Placental pericyte (primary cell): ENCODE data around the gene TMEM128. TPM values are rescaled to one million over a fixed set of nuclear protein-coding genes. Genes with fewer than 3 reads are reported as not detected.

Experiments
- total RNA-seq: library from RNA; depleted of rRNA; stranded (reverse); fragments of >200 nt; gene quantifications from 2 replicates; pipeline ENCODE4 v1.2.3, GENCODE V29; 2012

The TMEM128 gene, protein sequence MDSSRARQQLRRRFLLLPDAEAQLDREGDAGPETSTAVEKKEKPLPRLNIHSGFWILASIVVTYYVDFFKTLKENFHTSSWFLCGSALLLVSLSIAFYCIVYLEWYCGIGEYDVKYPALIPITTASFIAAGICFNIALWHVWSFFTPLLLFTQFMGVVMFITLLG
- 17.7 and 19.9 TPM in 2 replicates for total RNA-seq

DNA sequence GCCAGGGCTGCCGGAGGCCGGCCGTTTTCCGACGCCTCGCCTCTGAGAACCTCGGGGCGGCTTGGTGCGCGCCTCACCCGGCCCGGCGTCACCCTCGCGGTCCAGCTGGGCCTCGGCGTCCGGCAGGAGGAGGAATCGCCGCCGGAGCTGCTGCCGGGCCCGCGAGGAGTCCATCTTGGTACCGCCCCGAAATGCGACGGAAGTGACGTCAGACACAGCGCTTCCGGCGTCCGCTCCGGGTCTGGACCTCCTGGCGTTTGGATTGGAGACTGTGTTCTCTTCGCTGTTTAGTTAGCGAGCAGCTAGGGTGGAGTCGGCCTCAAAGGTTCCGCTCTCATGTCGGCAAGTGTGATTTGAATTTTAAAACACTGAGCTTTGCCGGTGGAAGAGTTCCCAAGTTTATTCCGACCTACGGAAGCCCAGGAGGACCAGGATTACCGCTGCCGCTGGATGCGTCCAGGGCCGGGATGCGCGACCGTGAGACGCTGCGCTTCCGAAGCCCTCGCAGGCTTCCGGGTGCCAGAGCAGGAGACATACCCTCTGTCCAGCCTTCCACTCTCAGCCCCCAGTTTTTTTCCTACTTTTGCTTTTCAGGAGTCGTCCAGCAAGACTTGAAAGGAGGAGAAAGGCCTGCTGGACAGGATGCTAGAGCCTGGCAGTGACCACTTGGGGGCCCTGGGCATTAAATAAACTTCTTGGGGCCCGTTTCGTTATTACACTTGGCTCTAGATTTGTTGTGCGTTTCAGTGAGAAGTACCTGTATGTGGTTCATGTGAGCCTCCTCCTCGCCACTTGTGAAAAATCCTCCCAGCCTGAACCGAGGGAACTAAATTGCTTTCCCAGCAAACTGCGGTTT is at the start of gene TMEM128:
TMEM128 (minus strand) TSS at position 195 of the 856 bp plus-strand sequence; CDS start at position 174, 21 bp downstream.

GRCh38 chr4:4289941-4290850 is 42.2 kb upstream of the TMEM128 start, which contains the start of the genes LYAR and ZBTB49:
Gene LYAR (minus strand): TSS chr4:4290154. CDS start chr4:4283742, 6,412 bp downstream.
Gene ZBTB49 (plus strand): TSS chr4:4290251. CDS start chr4:4299946, 9,695 bp downstream.

DNA sequence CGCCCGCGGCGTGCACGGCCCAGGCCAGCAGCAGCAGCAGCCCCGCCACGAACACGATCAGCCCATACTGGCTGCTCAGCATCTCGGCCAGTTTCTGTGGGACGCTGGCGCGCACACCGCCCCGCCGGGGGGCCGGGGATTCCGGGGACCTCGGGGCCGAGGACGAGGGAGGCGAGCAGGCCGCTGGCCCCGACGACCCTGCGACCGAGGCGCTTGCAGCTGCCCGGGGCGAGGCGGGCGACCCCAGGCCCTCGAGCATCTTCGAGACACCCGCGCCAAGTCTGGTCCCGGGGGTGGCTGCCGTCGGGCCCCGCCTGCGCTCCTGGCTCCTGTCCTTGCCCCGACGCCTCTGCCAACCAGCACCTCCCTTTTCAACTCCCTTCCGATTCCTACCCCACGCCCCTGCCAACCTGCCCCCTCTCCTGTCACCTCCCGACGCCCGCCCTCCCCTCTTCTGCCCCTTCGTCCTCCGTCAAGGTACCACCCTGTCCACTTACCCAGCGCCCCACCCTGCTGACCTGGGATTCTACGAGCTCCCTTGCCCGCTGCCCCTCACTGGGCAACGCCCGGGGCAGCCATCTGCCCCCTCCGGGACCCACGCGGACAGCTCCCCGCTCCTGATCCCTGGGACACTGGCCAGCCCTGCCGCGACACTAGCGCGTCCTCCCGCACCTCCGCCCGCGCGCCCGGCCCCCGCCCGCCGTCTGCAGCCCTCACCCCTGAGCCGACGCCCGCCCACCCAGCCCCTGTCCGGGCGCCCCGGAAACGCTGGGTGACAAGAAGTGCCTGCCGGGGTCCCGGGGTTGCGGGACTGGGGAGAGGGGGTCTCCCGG is 21.2 kb downstream of the TMEM128 start, which contains the start of gene OTOP1:
OTOP1 (minus strand) TSS at position 324 of the 833 bp plus-strand sequence; CDS start at position 259, 65 bp downstream.

Other genes starting within 250 kb of the TMEM128 start
- not detected in 2 replicates for gene OTOP1, start 21.3 kb downstream of the TMEM128 start, total RNA-seq
- gene LYAR, start 41.9 kb upstream of the TMEM128 start, total RNA-seq: 7.4 and 14.5 TPM in 2 replicates
- gene ZBTB49, start 42.0 kb upstream of the TMEM128 start, total RNA-seq: 5.9 and 8.7 TPM in 2 replicates
- gene NSG1, start 138.9 kb upstream of the TMEM128 start, total RNA-seq: 0.29 and 1.3 TPM in 2 replicates